Measurements from ENCODE around the gene LSM6. TPM values are rescaled to one million over a fixed set of nuclear protein-coding genes. Genes with fewer than 3 reads are reported as not detected.

Gene LSM6
- total RNA-seq, 4 donors from 2014 or later, result 25.8 to 35.0 (median 29.1) TPM

DNA sequence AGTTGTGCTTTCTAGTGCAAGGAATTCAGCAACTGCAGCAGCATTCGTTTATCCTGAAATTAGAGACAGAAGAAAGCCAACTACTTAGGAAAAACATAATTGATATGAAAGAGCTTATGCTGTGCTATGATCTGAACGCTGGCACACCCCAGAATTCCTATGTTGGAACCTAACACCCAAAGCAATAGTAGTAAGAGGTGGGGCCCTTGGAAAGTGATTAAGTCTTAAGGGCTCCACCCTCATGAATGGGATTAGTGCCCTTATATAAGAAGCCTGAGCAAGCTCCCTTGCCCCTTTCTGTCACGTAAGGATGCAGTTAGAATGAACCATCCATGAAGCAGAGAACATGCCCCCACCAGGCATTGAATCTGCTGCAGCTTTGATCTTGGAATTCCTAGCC is 5.4 kb upstream of the LSM6 start:
- WGBS, 2 donors, result 72 to 83% methylated on average over 3 of the region's 3 CpGs
- Histone ChIP-seq H3K4me1 (peaks cover 0 to 5% (median 0%) of the 10 kb centered on the region in 4 donors), H3K36me3 (no peaks in the 10 kb centered on the region), H3K27ac (no peak overlapping the region), H3K9me3 (no peaks in the 10 kb centered on the region), H3K4me3 (no peak overlapping the region), H3K27me3 (no peaks in the 10 kb centered on the region)
- no peak for TF ChIP-seq EP300 (IDR thresholded peaks at IDR 0.05)
- TF ChIP-seq, protein P1, sequence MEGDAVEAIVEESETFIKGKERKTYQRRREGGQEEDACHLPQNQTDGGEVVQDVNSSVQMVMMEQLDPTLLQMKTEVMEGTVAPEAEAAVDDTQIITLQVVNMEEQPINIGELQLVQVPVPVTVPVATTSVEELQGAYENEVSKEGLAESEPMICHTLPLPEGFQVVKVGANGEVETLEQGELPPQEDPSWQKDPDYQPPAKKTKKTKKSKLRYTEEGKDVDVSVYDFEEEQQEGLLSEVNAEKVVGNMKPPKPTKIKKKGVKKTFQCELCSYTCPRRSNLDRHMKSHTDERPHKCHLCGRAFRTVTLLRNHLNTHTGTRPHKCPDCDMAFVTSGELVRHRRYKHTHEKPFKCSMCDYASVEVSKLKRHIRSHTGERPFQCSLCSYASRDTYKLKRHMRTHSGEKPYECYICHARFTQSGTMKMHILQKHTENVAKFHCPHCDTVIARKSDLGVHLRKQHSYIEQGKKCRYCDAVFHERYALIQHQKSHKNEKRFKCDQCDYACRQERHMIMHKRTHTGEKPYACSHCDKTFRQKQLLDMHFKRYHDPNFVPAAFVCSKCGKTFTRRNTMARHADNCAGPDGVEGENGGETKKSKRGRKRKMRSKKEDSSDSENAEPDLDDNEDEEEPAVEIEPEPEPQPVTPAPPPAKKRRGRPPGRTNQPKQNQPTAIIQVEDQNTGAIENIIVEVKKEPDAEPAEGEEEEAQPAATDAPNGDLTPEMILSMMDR (IDR thresholded peaks at IDR 0.05), result no peak
- TF ChIP-seq POLR2A (IDR thresholded peaks at IDR 0.05), result no peak
- no peak for DNase-seq (ENCODE audit: low spot score in 2 of 2)

GRCh38 chr4:146176891-146177290 is 1.4 kb downstream of the LSM6 start:
- Histone ChIP-seq H3K27ac (no peak overlapping the region), H3K27me3 (no peaks in the 10 kb centered on the region), H3K9me3 (no peaks in the 10 kb centered on the region), H3K36me3 (no peaks in the 10 kb centered on the region), H3K4me3 (peak overlapping the region; percentile 83 to 97 (median 92)), H3K4me1 (peaks cover 0 to 59% (median 21%) of the 10 kb centered on the region in 4 donors)
- 76 to 77% methylated on average over 2 of the region's 2 CpGs for WGBS, 2 donors
- no peak for TF ChIP-seq EP300 (IDR thresholded peaks at IDR 0.05)
- TF ChIP-seq, protein P1 (IDR thresholded peaks at IDR 0.05), result no peak
- TF ChIP-seq POLR2A (IDR thresholded peaks at IDR 0.05), result no peak
- no peak for DNase-seq (ENCODE audit: low spot score in 2 of 2)

DNA sequence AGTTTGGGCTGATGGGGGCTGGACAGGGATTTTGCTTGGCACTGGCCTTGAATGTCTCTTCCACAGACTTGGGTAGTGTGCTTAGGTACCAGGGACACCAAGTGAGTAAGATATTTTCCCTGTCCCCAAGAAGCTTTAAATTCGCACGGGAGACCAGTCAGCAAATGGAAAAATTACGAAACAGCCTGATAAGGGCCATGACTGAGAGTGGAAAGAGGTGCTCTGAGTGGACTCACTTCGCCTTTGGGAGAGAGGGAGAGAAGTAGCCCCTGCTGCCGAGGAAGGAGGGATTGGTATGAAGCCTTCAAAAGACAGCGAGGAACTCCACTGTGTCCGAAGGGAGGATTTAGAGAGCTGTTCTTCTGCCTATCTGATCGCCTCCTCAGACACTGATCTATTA is 2.6 kb downstream of the LSM6 start:
- Histone ChIP-seq H3K4me3 (no peak overlapping the region), H3K36me3 (peaks cover 0 to 1% (median 0%) of the 10 kb centered on the region in 3 donors), H3K27ac (no peak overlapping the region), H3K27me3 (no peaks in the 10 kb centered on the region), H3K4me1 (peaks cover 0 to 59% (median 21%) of the 10 kb centered on the region in 4 donors), H3K9me3 (no peaks in the 10 kb centered on the region)
- TF ChIP-seq, protein P1 (IDR thresholded peaks at IDR 0.05), result no peak
- TF ChIP-seq EP300 (IDR thresholded peaks at IDR 0.05), result no peak
- TF ChIP-seq POLR2A (IDR thresholded peaks at IDR 0.05), result no peak
- WGBS, 2 donors, result 78 to 83% methylated on average over 8 of the region's 8 CpGs
- DNase-seq (ENCODE audit: low spot score in 2 of 2), result no peak

GRCh38 chr4:146179784-146180370 is 4.4 kb downstream of the LSM6 start:
- Histone ChIP-seq H3K27me3 (no peaks in the 10 kb centered on the region), H3K36me3 (peaks cover 0 to 16% (median 0%) of the 10 kb centered on the region in 3 donors), H3K27ac (no peak overlapping the region), H3K4me3 (no peak overlapping the region), H3K4me1 (peaks cover 0 to 56% (median 21%) of the 10 kb centered on the region in 4 donors), H3K9me3 (no peaks in the 10 kb centered on the region)
- DNase-seq (ENCODE audit: low spot score in 2 of 2), result no peak
- WGBS, 2 donors, result 73 to 81% methylated on average over 7 of the region's 7 CpGs
- TF ChIP-seq, protein P1 (IDR thresholded peaks at IDR 0.05), result no peak
- TF ChIP-seq POLR2A (IDR thresholded peaks at IDR 0.05) (no peak), EP300 (IDR thresholded peaks at IDR 0.05) (no peak)

- Histone ChIP-seq H3K4me3 (no peak overlapping the region), H3K4me1 (peaks cover 0 to 40% (median 12%) of the 10 kb centered on the region in 4 donors), H3K36me3 (peaks cover 0 to 40% (median 2%) of the 10 kb centered on the region in 3 donors), H3K27me3 (no peaks in the 10 kb centered on the region), H3K9me3 (no peaks in the 10 kb centered on the region), H3K27ac (no peak overlapping the region)
- WGBS, 2 donors, result 90 to 100% methylated on average over 3 of the region's 3 CpGs
- TF ChIP-seq, protein P1 (IDR thresholded peaks at IDR 0.05), result no peak
- no peak for TF ChIP-seq EP300 (IDR thresholded peaks at IDR 0.05)
- no peak for TF ChIP-seq POLR2A (IDR thresholded peaks at IDR 0.05)
- no peak for DNase-seq (ENCODE audit: low spot score in 2 of 2)
These were observed 6.9 kb downstream of the LSM6 start for GRCh38 chr4:146182443-146182842.
